ENCODE measurements around the gene GARRE1. TPM values are rescaled to one million over a fixed set of nuclear protein-coding genes. Genes with fewer than 3 reads are reported as not detected.

GARRE1 gene
- total and polyA plus RNA-seq, 2 donors (not counting 1 experiment from before 2014, with no cell fraction given) = 7.2 to 10.9 TPM

- Histone ChIP-seq H3K27ac (ENCODE audit: insufficient read depth, low read length) (no peak overlapping the region), H3K4me2 (ENCODE audit: extremely low read depth, insufficient read depth, low read length) (no peak overlapping the region), H4K20me1 (ENCODE audit: control insufficient read depth, extremely low read depth, insufficient read depth, low read length) (no peaks in the 10 kb centered on the region), H3K9me3 (ENCODE audit: control insufficient read depth, insufficient read depth, low read depth, low read length) (no peaks in the 10 kb centered on the region), H3K9ac (ENCODE audit: insufficient read depth, low read length) (no peak overlapping the region), H2AFZ (ENCODE audit: low read length) (no peak overlapping the region), H3K4me3 (replicated peaks in 1 of 4; ENCODE audit: control extremely low read depth in 1 of 4, insufficient read depth in 1 of 4, low read depth in 3 of 4, low read length in 4 of 4) (no peak overlapping the region), H3K79me2 (ENCODE audit: control insufficient read depth, insufficient read depth, low read length) (peaks cover 2% of the 10 kb centered on the region), H3K36me3 (ENCODE audit: control insufficient read depth, insufficient read depth, low read length) (no peaks in the 10 kb centered on the region), H3K27me3 (ENCODE audit: control insufficient read depth, insufficient read depth, low read length) (no peaks in the 10 kb centered on the region), H3K4me1 (ENCODE audit: control insufficient read depth, extremely low read depth, insufficient read depth, low read length) (peaks cover 23% of the 10 kb centered on the region)
- no peak for DNase-seq (ENCODE audit: low read depth in 2 of 2)
- no peak for TF ChIP-seq CTCF (conservative IDR thresholded peaks at IDR 0.05 in 1 of 2, IDR thresholded peaks at IDR 0.05 in 1 of 2; ENCODE audit: low read depth in 1 of 2, low read length in 2 of 2)
- TF ChIP-seq EZH2 (IDR thresholded peaks at IDR 0.05; ENCODE audit: low read length, missing control alignments) = no peak
These were observed 24.6 kb upstream of the GARRE1 start for GRCh38 chr19:34229721-34230120.

- Histone ChIP-seq H3K9me3 (ENCODE audit: control insufficient read depth, insufficient read depth, low read depth, low read length) (no peaks in the 10 kb centered on the region), H3K4me3 (replicated peaks in 1 of 4; ENCODE audit: control extremely low read depth in 1 of 4, insufficient read depth in 1 of 4, low read depth in 3 of 4, low read length in 4 of 4) (no peak overlapping the region), H3K79me2 (ENCODE audit: control insufficient read depth, insufficient read depth, low read length) (peaks cover 2% of the 10 kb centered on the region), H3K4me2 (ENCODE audit: extremely low read depth, insufficient read depth, low read length) (no peak overlapping the region), H3K9ac (ENCODE audit: insufficient read depth, low read length) (no peak overlapping the region), H2AFZ (ENCODE audit: low read length) (no peak overlapping the region), H3K4me1 (ENCODE audit: control insufficient read depth, extremely low read depth, insufficient read depth, low read length) (peaks cover 15% of the 10 kb centered on the region), H3K27ac (ENCODE audit: insufficient read depth, low read length) (no peak overlapping the region), H3K36me3 (ENCODE audit: control insufficient read depth, insufficient read depth, low read length) (no peaks in the 10 kb centered on the region), H4K20me1 (ENCODE audit: control insufficient read depth, extremely low read depth, insufficient read depth, low read length) (no peaks in the 10 kb centered on the region), H3K27me3 (ENCODE audit: control insufficient read depth, insufficient read depth, low read length) (no peaks in the 10 kb centered on the region)
- TF ChIP-seq CTCF (conservative IDR thresholded peaks at IDR 0.05 in 1 of 2, IDR thresholded peaks at IDR 0.05 in 1 of 2; ENCODE audit: low read depth in 1 of 2, low read length in 2 of 2) = no peak
- TF ChIP-seq EZH2 (IDR thresholded peaks at IDR 0.05; ENCODE audit: low read length, missing control alignments) = no peak
- DNase-seq (ENCODE audit: low read depth in 2 of 2) = no peak
These were observed 23.5 kb upstream of the GARRE1 start for GRCh38 chr19:34230820-34231219.

- TF ChIP-seq EZH2 (IDR thresholded peaks at IDR 0.05; ENCODE audit: low read length, missing control alignments) (no peak), CTCF (conservative IDR thresholded peaks at IDR 0.05 in 1 of 2, IDR thresholded peaks at IDR 0.05 in 1 of 2; ENCODE audit: low read depth in 1 of 2, low read length in 2 of 2) (no peak)
- H3K9me3 ChIP-seq (ENCODE audit: control insufficient read depth, insufficient read depth, low read depth, low read length) = no peaks in the 10 kb centered on the region
- H3K4me1 ChIP-seq (ENCODE audit: control insufficient read depth, extremely low read depth, insufficient read depth, low read length) = peaks cover 21% of the 10 kb centered on the region
- H3K27ac ChIP-seq (ENCODE audit: insufficient read depth, low read length) = no peak overlapping the region
- peaks cover 2% of the 10 kb centered on the region for H3K79me2 ChIP-seq (ENCODE audit: control insufficient read depth, insufficient read depth, low read length)
- H3K4me2 ChIP-seq (ENCODE audit: extremely low read depth, insufficient read depth, low read length) = no peak overlapping the region
- DNase-seq (ENCODE audit: low read depth in 2 of 2) = no peak
- H3K4me3 ChIP-seq (replicated peaks in 1 of 4; ENCODE audit: control extremely low read depth in 1 of 4, insufficient read depth in 1 of 4, low read depth in 3 of 4, low read length in 4 of 4) = no peak overlapping the region
- H3K27me3 ChIP-seq (ENCODE audit: control insufficient read depth, insufficient read depth, low read length) = no peaks in the 10 kb centered on the region
- H3K9ac ChIP-seq (ENCODE audit: insufficient read depth, low read length) = no peak overlapping the region
- H2AFZ ChIP-seq (ENCODE audit: low read length) = no peak overlapping the region
- H4K20me1 ChIP-seq (ENCODE audit: control insufficient read depth, extremely low read depth, insufficient read depth, low read length) = no peaks in the 10 kb centered on the region
- no peaks in the 10 kb centered on the region for H3K36me3 ChIP-seq (ENCODE audit: control insufficient read depth, insufficient read depth, low read length)
These were observed 22.9 kb upstream of the GARRE1 start for GRCh38 chr19:34231439-34231838.

Measured in fibroblast of lung (primary cell).